H1 (cell line): ENCODE results near the gene IYD. TPM values are rescaled to one million over a fixed set of nuclear protein-coding genes. Genes with fewer than 3 reads are reported as not detected.

Experiments used
- CTCF ChIA-PET: fragments of 300-600 bp; sonication (Branson Sonifier 250); formaldehyde crosslinking; loops from one replicate; lab custom pipeline; 2021; ENCODE audit not compliant: partially characterized antibody; lab: Charles Lee
- POLR2A ChIA-PET: fragments of 300-600 bp; sonication (Branson Sonifier 250); formaldehyde crosslinking; loops from one replicate; lab custom pipeline; 2021; ENCODE audit warnings: inconsistent platforms; ENCODE audit not compliant: partially characterized antibody; lab: Charles Lee
- DNase-seq, 2 experiments: peaks; one replicate each; pipeline versions ENCODE4 v3.0.0 to v3.0.0-alpha.2; 2010 to 2022; ENCODE audit warnings: low spot score in 2 of 2, low read depth in 1 of 2, mixed read lengths in 1 of 2
- FAIRE-seq: peaks from 2 replicates; lab custom pipeline; 2011; peaks lifted over from hg19 to GRCh38; lab: Jason Lieb, UNC
- H2AFZ ChIP-seq: 2 replicates; pipeline ENCODE4 v1.8.1; 2012; ENCODE audit warnings: low read length, inconsistent platforms
- H2AK5ac ChIP-seq: 2 replicates; pipeline ENCODE4 v1.6.1; 2013; ENCODE audit warnings: low read depth, low read length
- H2BK120ac ChIP-seq: replicated peaks from 2 replicates; pipeline ENCODE3; 2013; ENCODE audit warnings: low read depth, low read length, inconsistent platforms
- H2BK12ac ChIP-seq: 2 replicates; pipeline ENCODE4 v1.6.1; 2013; ENCODE audit warnings: low read depth, low read length
- H2BK15ac ChIP-seq: 2 replicates; pipeline ENCODE4 v1.6.1; 2013; ENCODE audit warnings: low read length
- H2BK20ac ChIP-seq: 2 replicates; pipeline ENCODE4 v1.6.1; 2013; ENCODE audit warnings: low read length
- H2BK5ac ChIP-seq: 2 replicates; pipeline ENCODE4 v1.6.1; 2013; ENCODE audit warnings: low read depth, low read length
- H3K14ac ChIP-seq: 2 replicates; pipeline ENCODE4 v1.6.1; 2013; ENCODE audit warnings: inconsistent platforms; ENCODE audit not compliant: insufficient read length
- H3K18ac ChIP-seq: 2 replicates; pipeline ENCODE4 v1.6.1; 2013; ENCODE audit warnings: low read length; ENCODE audit errors: extremely low read depth
- H3K23ac ChIP-seq: 2 replicates; pipeline ENCODE4 v1.6.1; 2013; ENCODE audit warnings: inconsistent platforms; ENCODE audit not compliant: insufficient read length
- H3K23me2 ChIP-seq: 2 replicates; pipeline ENCODE4 v1.6.1; 2013; ENCODE audit warnings: low read depth, low read length
- H3K27ac ChIP-seq: 2 replicates; pipeline ENCODE4 v1.6.1; 2011; ENCODE audit warnings: low read depth, low read length, inconsistent platforms
- H3K27me3 ChIP-seq, 4 experiments: replicated peaks in 1 of 4; 1 replicate in 1 of 4; 2 replicates in 3 of 4; pipeline versions ENCODE4 v1.6.1 to v1.8.1; 2011 to 2013; ENCODE audit warnings: low read length in 3 of 4, mild to moderate bottlenecking in 3 of 4, inconsistent platforms in 2 of 4, mixed read lengths in 2 of 4, moderate library complexity in 1 of 4; ENCODE audit not compliant: control insufficient read depth in 3 of 4, insufficient read depth in 3 of 4; ENCODE audit errors: extremely low read depth in 1 of 4
- H3K36me3 ChIP-seq, 4 experiments: 2 replicates each; pipeline versions ENCODE4 v1.6.1 to v1.8.1; 2011 to 2013; ENCODE audit warnings: mild to moderate bottlenecking in 4 of 4, low read length in 3 of 4, moderate library complexity in 2 of 4, control low read depth in 1 of 4, inconsistent platforms in 1 of 4; ENCODE audit not compliant: insufficient read depth in 4 of 4, control insufficient read depth in 2 of 4
- H3K4ac ChIP-seq: replicated peaks from 2 replicates; pipeline ENCODE3; 2013; ENCODE audit warnings: low read length, low read depth, mixed read lengths, inconsistent platforms; ENCODE audit not compliant: insufficient read length
- H3K4me1 ChIP-seq, 4 experiments: replicated peaks in 1 of 4; 1 replicate in 1 of 4; 2 replicates in 3 of 4; pipeline versions ENCODE4 v1.6.1 to v1.8.1; 2011 to 2013; ENCODE audit warnings: low read length in 3 of 4, inconsistent platforms in 2 of 4, mixed read lengths in 1 of 4; ENCODE audit not compliant: insufficient read depth in 4 of 4, control insufficient read depth in 3 of 4
- H3K4me2 ChIP-seq, 2 experiments: 2 replicates each; pipeline versions ENCODE4 v1.6.1 to v1.8.1; 2011 to 2013; ENCODE audit warnings: low read depth in 2 of 2, low read length in 2 of 2, control low read depth in 1 of 2, inconsistent platforms in 1 of 2, mild to moderate bottlenecking in 1 of 2; ENCODE audit not compliant: insufficient read depth in 1 of 2
- H3K4me3 ChIP-seq, 4 experiments: fragments of 200-600, 300-600 bp in 1 of 4; sonication (generic), shearing (Covaris generic), sonication (Bioruptor Twin) in 1 of 4; 2 replicates each; pipeline versions ENCODE4 v1.5.1 to v1.8.1; 2011 to 2016; ENCODE audit warnings: low read length in 4 of 4, low read depth in 3 of 4, control low read depth in 2 of 4, inconsistent platforms in 2 of 4, mild to moderate bottlenecking in 2 of 4, mixed read lengths in 1 of 4, moderate library complexity in 1 of 4; ENCODE audit not compliant: insufficient read depth in 2 of 4; ENCODE audit errors: extremely low read depth in 1 of 4
- H3K56ac ChIP-seq: replicated peaks from 2 replicates; pipeline ENCODE3; 2013; ENCODE audit warnings: low read depth, mild to moderate bottlenecking, mixed read lengths, low read length, inconsistent platforms; ENCODE audit not compliant: insufficient read length
- H3K79me1 ChIP-seq: 2 replicates; pipeline ENCODE4 v1.6.1; 2013; ENCODE audit warnings: low read depth, low read length, control low read depth
- H3K79me2 ChIP-seq, 2 experiments: 2 replicates each; pipeline versions ENCODE4 v1.6.1 to v1.8.1; 2012 to 2013; ENCODE audit warnings: low read length in 2 of 2, mild to moderate bottlenecking in 2 of 2, inconsistent platforms in 1 of 2; ENCODE audit not compliant: insufficient read depth in 2 of 2, control insufficient read depth in 1 of 2
- H3K9ac ChIP-seq, 4 experiments: replicated peaks in 1 of 4; 1 replicate in 1 of 4; 2 replicates in 3 of 4; pipeline versions ENCODE4 v1.6.1 to v1.8.1; 2011 to 2013; ENCODE audit warnings: low read depth in 3 of 4, low read length in 3 of 4, control low read depth in 2 of 4, mild to moderate bottlenecking in 2 of 4, moderate library complexity in 2 of 4, inconsistent platforms in 1 of 4; ENCODE audit errors: extremely low read depth in 1 of 4
- H3K9me3 ChIP-seq, 2 experiments: 2 replicates each; pipeline versions ENCODE4 v1.6.1 to v1.8.1; 2012 to 2013; ENCODE audit warnings: mild to moderate bottlenecking in 2 of 2, moderate library complexity in 2 of 2, control low read depth in 1 of 2, inconsistent platforms in 1 of 2, low read depth in 1 of 2, low read length in 1 of 2, mixed read lengths in 1 of 2; ENCODE audit not compliant: insufficient read depth in 2 of 2
- H4K20me1 ChIP-seq, 2 experiments: replicated peaks in 1 of 2; 2 replicates each; pipeline versions ENCODE3 to v1.8.1; 2011 to 2013; ENCODE audit warnings: inconsistent platforms in 2 of 2, low read length in 2 of 2, mild to moderate bottlenecking in 1 of 2; ENCODE audit not compliant: insufficient read depth in 2 of 2, control insufficient read depth in 1 of 2
- H4K5ac ChIP-seq: 2 replicates; pipeline ENCODE4 v1.6.1; 2013; ENCODE audit warnings: low read length, low read depth, mixed read lengths, inconsistent platforms; ENCODE audit not compliant: insufficient read length
- H4K8ac ChIP-seq: 2 replicates; pipeline ENCODE4 v1.8.0; 2013; ENCODE audit warnings: mild to moderate bottlenecking, moderate library complexity, low read length, inconsistent platforms; ENCODE audit not compliant: insufficient read depth; ENCODE audit errors: extremely low read depth
- H4K91ac ChIP-seq: replicated peaks from 2 replicates; pipeline ENCODE3; 2013; ENCODE audit warnings: low read length, mixed read lengths, inconsistent platforms; ENCODE audit not compliant: insufficient read length
- BCL11A ChIP-seq, 2 experiments: IDR thresholded peaks; one replicate each; pipeline ENCODE4 v1.6.1; 2011; ENCODE audit warnings: low read depth in 2 of 2, low read length in 2 of 2, mild to moderate bottlenecking in 2 of 2
- CTCF ChIP-seq, 3 experiments: IDR thresholded peaks; 1 replicate in 2 of 3; 2 replicates in 1 of 3; pipeline versions ENCODE4 v1.5.1 to v1.6.1; 2011; ENCODE audit warnings: low read length in 3 of 3, mild to moderate bottlenecking in 3 of 3, inconsistent platforms in 2 of 3, low read depth in 1 of 3, moderate library complexity in 1 of 3; ENCODE audit not compliant: insufficient read depth in 1 of 3; ENCODE audit errors: control extremely low read depth in 1 of 3
- FOSL1 ChIP-seq: IDR thresholded peaks from 2 replicates; pipeline ENCODE4 v1.6.1; 2011; ENCODE audit warnings: mild to moderate bottlenecking, low read depth, low read length, moderate library complexity; ENCODE audit not compliant: insufficient read depth
- GTF2F1 ChIP-seq: IDR thresholded peaks from 2 replicates; pipeline ENCODE4 v1.6.1; 2012; ENCODE audit warnings: low read depth, low read length, improper control_type of control experiment, borderline replicate concordance
- HDAC2 ChIP-seq, 2 experiments: fragments of 300-600 bp in 1 of 2; sonication (generic) in 1 of 2; IDR thresholded peaks; 2 replicates each; pipeline ENCODE4 v1.6.1; 2011 to 2012; ENCODE audit warnings: low read depth in 2 of 2, low read length in 2 of 2, mild to moderate bottlenecking in 2 of 2, moderate library complexity in 2 of 2, borderline replicate concordance in 1 of 2, inconsistent platforms in 1 of 2
- HDAC6 ChIP-seq: IDR thresholded peaks from one replicate; pipeline ENCODE4 v1.7.1; 2012; ENCODE audit warnings: low read depth, mild to moderate bottlenecking, inconsistent platforms, low read length, moderate library complexity
- KDM1A ChIP-seq: fragments of 200-600, 300-600 bp; sonication (generic); IDR thresholded peaks from 2 replicates; pipeline ENCODE4 v1.7.1; 2016; ENCODE audit warnings: mild to moderate bottlenecking, low read length, borderline replicate concordance
- KDM4A ChIP-seq: IDR thresholded peaks from one replicate; pipeline ENCODE4 v1.7.1; 2012; ENCODE audit warnings: low read depth, mild to moderate bottlenecking, moderate library complexity, low read length, inconsistent platforms; ENCODE audit not compliant: severe bottlenecking
- POLR2A ChIP-seq, 2 experiments: IDR thresholded peaks; 1 replicate in 1 of 2; 2 replicates in 1 of 2; pipeline ENCODE4 v1.6.1; 2011; ENCODE audit warnings: low read depth in 2 of 2, low read length in 2 of 2, mild to moderate bottlenecking in 2 of 2; ENCODE audit errors: control extremely low read depth in 1 of 2
- WGBS, 2 experiments: shearing (Covaris generic) in 1 of 2; methylation state at CpG; one replicate each; pipeline versions ENCODE4 v1.1.6 to v1.1.7; 2013 to 2015; ENCODE audit warnings: low lambda C conversion rate in 2 of 2, mixed read lengths in 2 of 2, inconsistent platforms in 1 of 2, low coverage in 1 of 2, missing lambda C conversion rate in 1 of 2; ENCODE audit not compliant: insufficient replicate concordance in 2 of 2, insufficient coverage in 1 of 2, insufficient read length in 1 of 2; ENCODE audit errors: extremely low coverage in 1 of 2, missing lambda C conversion rate in 1 of 2; 5-methylcytosine and 5-hydroxymethylcytosine counted together
- polyA plus RNA-seq, 7 experiments: library from polyadenylated mRNA; depleted of rRNA in 3 of 7; stranded (reverse) in 5 of 7; unstranded in 2 of 7; fragments of >200 nt in 5 of 7; fragments of 200-250 nt in 2 of 7; gene quantifications; 1 replicate in 5 of 7; 2 replicates in 1 of 7; 4 replicates in 1 of 7; pipeline versions ENCODE4 v1.2.1 to v1.2.3, GENCODE V29; 2011 to 2013; ENCODE audit warnings: missing spikeins in 2 of 7, mixed read lengths in 2 of 7
- total RNA-seq: library from RNA; stranded (reverse); fragmentation: NEBNext Ultra II Directional; extraction: Animal tissue kit (Norgen Biotek cat#: 25700); gene quantifications from 2 replicates; pipeline ENCODE4 v1.2.1, GENCODE V29; 2021

Gene IYD
- total and polyA plus RNA-seq, 2 of the 8 experiments (the other 6 are each of a cell fraction or from before 2014, with no cell fraction given), result not detected

GRCh38 chr6:150418827-150419594, 50.2 kb downstream of the IYD start:
- H3K23ac ChIP-seq, result no peak overlapping the region
- no peaks in the 10 kb centered on the region for H3K23me2 ChIP-seq
- H3K27ac ChIP-seq, result no peak overlapping the region
- no peak overlapping the region for H3K9ac ChIP-seq
- H2BK5ac ChIP-seq, result no peak overlapping the region
- no peak overlapping the region for H3K56ac ChIP-seq
- H3K4me1 ChIP-seq, result no peaks in the 10 kb centered on the region
- H2BK12ac ChIP-seq, result no peak overlapping the region
- H3K79me1 ChIP-seq, result no peaks in the 10 kb centered on the region
- H4K20me1 ChIP-seq, result no peaks in the 10 kb centered on the region
- no peak overlapping the region for H2BK20ac ChIP-seq
- H2BK15ac ChIP-seq, result no peak overlapping the region
- no peak overlapping the region for H4K91ac ChIP-seq
- ChIA-PET POLR2A (interaction anchor here (1.5 to 2.0 kb wide), 2 partner anchors 59 to 396 kb away, joined by 4 to 7 read pairs; no protein-coding TSS in a partner anchor), CTCF (interaction anchor here (0.6 to 11.0 kb wide), 67 partner anchors 8 to 468 kb away, joined by 3 to 150 read pairs (median 4); partner anchors contain the start of gene PLEKHG1)
- FAIRE-seq (no peak), DNase-seq (peak; percentile 17 to 75)
- peak overlapping the region; percentile 70; the same call in 1 of the 2 replicates for H2AFZ ChIP-seq
- no peaks in the 10 kb centered on the region for H3K36me3 ChIP-seq
- 61% methylated on average over 16 of the region's 23 CpGs; no CpG with 5 or more reads in 1 of the 2 experiments for WGBS, 2 experiments
- no peak overlapping the region for H3K14ac ChIP-seq
- no peak overlapping the region for H2BK120ac ChIP-seq
- H3K18ac ChIP-seq, result no peak overlapping the region
- no peak overlapping the region for H4K5ac ChIP-seq
- no peak overlapping the region for H4K8ac ChIP-seq
- H3K9me3 ChIP-seq, result peaks cover 0 to 1% of the 10 kb centered on the region in 2 experiments; a peak in 1 of 4 replicates
- no peak overlapping the region for H3K4ac ChIP-seq
- H3K79me2 ChIP-seq, result no peaks in the 10 kb centered on the region
- H3K4me2 ChIP-seq, result peak overlapping the region; percentile 1 to 34; a peak in 3 of 4 replicates
- peak overlapping the region in 1 of 4 experiments; percentile 19; a peak in 1 of 8 replicates for H3K4me3 ChIP-seq
- no peak overlapping the region for H2AK5ac ChIP-seq
- H3K27me3 ChIP-seq, result no peaks in the 10 kb centered on the region
- TF ChIP-seq KDM1A, result no peak
- no peak for TF ChIP-seq FOSL1
- peak; percentile 30 for TF ChIP-seq KDM4A
- peak in 1 of 2 experiments; percentile 30; a peak in 1 of 4 replicates for TF ChIP-seq HDAC2 (IDR thresholded peaks at IDR 0.05; ENCODE audit: borderline replicate concordance in 1 of 2, low read depth in 2 of 2, low read length in 2 of 2)
- TF ChIP-seq HDAC6, result no peak
- peak; percentile 53 to 70 (median 64) for TF ChIP-seq CTCF (IDR thresholded peaks at IDR 0.05; ENCODE audit: control extremely low read depth in 1 of 3, insufficient read depth in 1 of 3, low read depth in 1 of 3, low read length in 3 of 3)
- no peak for TF ChIP-seq POLR2A (IDR thresholded peaks at IDR 0.05; ENCODE audit: control extremely low read depth in 1 of 2, low read depth in 2 of 2, low read length in 2 of 2)
- TF ChIP-seq BCL11A (IDR thresholded peaks at IDR 0.05; ENCODE audit: low read depth in 2 of 2, low read length in 2 of 2), result no peak
- no peak for TF ChIP-seq GTF2F1
